Stimulated activated naive B cell treated with anti-CD40 and anti-IgM and Interleukin-4, amounts not matched to agents 10 μg/mL and 1 μg/mL and 100 μg/mL, for 72 hours (primary cell): ENCODE results near the gene VDAC1.
"Not testable (repeated sequence)": the region's sequence is repeated elsewhere in the genome, so short reads cannot be mapped to it uniquely, and the experiment has no call there.

Source experiments
- ATAC-seq, 2 donors: fragments of 150-1000 bp; cut with Tn5 transposase; replicated peaks; 2 replicates each; pipeline ENCODE4 v1.10.0; 2021; ENCODE audit warnings: moderate library complexity in 1 of 2
- DNase-seq: peaks from one replicate; pipeline ENCODE4 v3.0.0; 2021
- H3K27ac Mint-ChIP-seq: one replicate; pipeline ENCODE4 v1.8.0; 2022; ENCODE audit warnings: mild to moderate bottlenecking, mixed read lengths
- H3K27me3 Mint-ChIP-seq, 2 donors: one replicate each; pipeline ENCODE4 v1.8.0; 2022; ENCODE audit warnings: mixed read lengths in 2 of 2
- H3K36me3 Mint-ChIP-seq, 2 donors: one replicate each; pipeline ENCODE4 v1.8.0; 2022; ENCODE audit warnings: mixed read lengths in 2 of 2, mild to moderate bottlenecking in 1 of 2
- H3K4me1 Mint-ChIP-seq, 2 donors: one replicate each; pipeline ENCODE4 v1.8.0; 2022; ENCODE audit warnings: mixed read lengths in 2 of 2, mild to moderate bottlenecking in 1 of 2
- H3K4me3 Mint-ChIP-seq, 2 donors: one replicate each; pipeline ENCODE4 v1.8.0; 2022; ENCODE audit warnings: mild to moderate bottlenecking in 2 of 2, mixed read lengths in 2 of 2, moderate library complexity in 1 of 2
- H3K9me3 Mint-ChIP-seq, 2 donors: one replicate each; pipeline ENCODE4 v1.8.0; 2022; ENCODE audit warnings: mixed read lengths in 2 of 2, mild to moderate bottlenecking in 1 of 2

Gene VDAC1

DNA sequence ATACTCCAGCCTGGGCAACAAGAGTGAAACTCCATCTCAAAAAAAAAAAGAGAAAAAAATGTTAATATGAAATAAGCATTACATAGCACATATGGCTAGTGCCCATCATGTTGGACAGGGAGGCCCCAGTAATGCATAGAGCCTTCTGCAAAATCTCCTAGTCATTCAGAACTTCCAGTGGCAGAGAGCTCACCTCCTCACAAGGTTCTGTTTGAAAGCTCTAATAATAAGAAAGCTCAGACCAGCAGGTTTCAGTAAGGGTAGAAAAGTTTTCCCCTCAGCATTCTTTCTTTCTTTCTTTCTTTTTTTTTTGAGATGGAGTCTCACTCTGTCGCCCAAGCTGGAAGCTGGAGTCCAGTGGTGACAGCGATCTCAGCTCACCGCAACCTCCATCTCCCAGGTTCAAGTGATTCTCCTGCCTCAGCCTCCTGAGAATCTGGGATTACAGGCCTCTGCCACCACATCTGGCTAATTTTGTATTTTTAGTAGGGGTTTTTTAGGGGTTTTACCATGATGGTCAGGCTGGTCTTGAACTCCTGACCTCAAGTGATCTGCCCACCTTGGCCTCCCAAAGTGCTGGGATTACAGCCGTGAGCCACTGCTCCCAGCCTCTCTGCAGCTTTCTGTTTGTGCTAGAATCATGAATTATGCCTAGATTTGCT, 25.7 kb upstream of the VDAC1 start:
- not testable (repeated sequence) for H3K27me3 Mint-ChIP-seq, H3K4me3 Mint-ChIP-seq, H3K9me3 Mint-ChIP-seq, DNase-seq, H3K36me3 Mint-ChIP-seq
- peak; percentile 73 to 85 for ATAC-seq
- Mint-ChIP-seq H3K27ac (peak overlapping the region; percentile 71), H3K4me1 (peaks cover 23 to 31% of the 10 kb centered on the region in 2 donors)

- H3K27me3 Mint-ChIP-seq = peaks cover 0 to 4% of the 10 kb centered on the region in 2 donors
- no peak overlapping the region for H3K4me3 Mint-ChIP-seq
- H3K27ac Mint-ChIP-seq = no peak overlapping the region
- no peak for ATAC-seq
- H3K4me1 Mint-ChIP-seq = peaks cover 23 to 31% of the 10 kb centered on the region in 2 donors
- H3K36me3 Mint-ChIP-seq = no peaks in the 10 kb centered on the region
- no peak for DNase-seq
- no peaks in the 10 kb centered on the region for H3K9me3 Mint-ChIP-seq
These were observed 24.4 kb upstream of the VDAC1 start for GRCh38 chr5:134029156-134029555.

GRCh38 chr5:134028496-134028895, 23.7 kb upstream of the VDAC1 start:
- ATAC-seq (no peak), DNase-seq (no peak)
- Mint-ChIP-seq H3K27me3 (peaks cover 0 to 4% of the 10 kb centered on the region in 2 donors), H3K4me3 (no peak overlapping the region), H3K36me3 (no peaks in the 10 kb centered on the region), H3K27ac (no peak overlapping the region), H3K9me3 (no peaks in the 10 kb centered on the region), H3K4me1 (peaks cover 23 to 31% of the 10 kb centered on the region in 2 donors)

DNA sequence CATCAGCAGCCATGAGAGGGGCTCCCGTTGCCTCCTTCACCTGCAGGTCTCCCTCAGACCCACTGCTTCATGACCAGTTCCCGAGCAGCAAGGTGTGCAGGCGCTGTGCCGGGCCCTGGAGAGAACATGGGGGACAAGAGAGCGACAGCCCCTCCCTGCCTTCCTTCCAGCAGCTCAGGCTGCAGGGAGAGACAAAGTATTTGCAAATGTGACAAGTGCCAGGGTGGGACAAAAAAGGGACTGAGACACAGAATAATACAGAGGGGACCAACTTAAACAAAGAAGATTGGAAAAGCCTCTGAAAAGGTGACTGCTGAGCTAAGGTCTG, 22.5 kb upstream of the VDAC1 start:
- Mint-ChIP-seq H3K9me3 (no peaks in the 10 kb centered on the region), H3K36me3 (no peaks in the 10 kb centered on the region), H3K27me3 (peaks cover 0 to 4% of the 10 kb centered on the region in 2 donors), H3K4me3 (no peak overlapping the region), H3K27ac (no peak overlapping the region), H3K4me1 (peaks cover 18 to 26% of the 10 kb centered on the region in 2 donors)
- DNase-seq (no peak), ATAC-seq (no peak)

DNA sequence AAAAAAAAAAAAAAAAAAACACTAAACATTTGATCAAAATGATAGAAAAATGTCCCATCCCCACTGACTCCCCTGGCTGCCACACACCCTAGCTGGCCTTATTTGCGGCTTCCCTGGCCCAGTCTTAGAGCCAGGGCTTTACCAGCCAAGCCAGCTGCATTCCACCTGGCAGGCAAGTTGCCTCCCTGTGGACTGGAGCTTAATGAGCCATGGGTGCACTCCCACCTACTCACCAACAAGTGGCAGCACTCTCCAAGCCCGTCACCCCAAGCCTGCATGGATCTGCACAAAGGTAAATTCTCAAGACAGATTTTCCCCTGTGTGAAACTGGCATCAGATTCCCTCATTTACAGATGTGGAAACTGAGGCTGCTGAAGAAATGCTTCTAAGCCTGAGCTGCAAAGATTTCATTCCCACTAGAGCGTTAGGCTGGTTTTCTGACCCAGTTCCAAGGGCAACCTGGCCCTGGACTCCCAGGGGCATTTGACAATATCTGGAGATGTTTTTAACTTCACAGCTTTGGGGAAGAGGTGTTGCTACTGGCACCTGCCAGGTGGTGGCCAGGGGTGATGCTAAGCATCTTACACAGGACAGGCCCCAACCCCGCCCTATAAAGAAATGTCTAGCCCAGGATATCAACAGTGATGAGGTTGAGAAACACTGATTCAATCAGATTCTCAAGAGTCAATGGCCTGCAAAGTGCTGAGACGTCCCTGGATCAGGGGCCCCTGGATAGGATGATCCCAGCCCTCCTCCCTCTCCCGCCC, 21.9 kb upstream of the VDAC1 start:
- peak; percentile 20 for DNase-seq
- H3K9me3 Mint-ChIP-seq = no peaks in the 10 kb centered on the region
- peaks cover 15 to 23% of the 10 kb centered on the region in 2 donors for H3K4me1 Mint-ChIP-seq
- ATAC-seq = peak; percentile 74 to 79
- H3K27ac Mint-ChIP-seq = no peak overlapping the region
- H3K4me3 Mint-ChIP-seq = no peak overlapping the region
- peaks cover 0 to 4% of the 10 kb centered on the region in 2 donors for H3K27me3 Mint-ChIP-seq
- H3K36me3 Mint-ChIP-seq = no peaks in the 10 kb centered on the region

DNA sequence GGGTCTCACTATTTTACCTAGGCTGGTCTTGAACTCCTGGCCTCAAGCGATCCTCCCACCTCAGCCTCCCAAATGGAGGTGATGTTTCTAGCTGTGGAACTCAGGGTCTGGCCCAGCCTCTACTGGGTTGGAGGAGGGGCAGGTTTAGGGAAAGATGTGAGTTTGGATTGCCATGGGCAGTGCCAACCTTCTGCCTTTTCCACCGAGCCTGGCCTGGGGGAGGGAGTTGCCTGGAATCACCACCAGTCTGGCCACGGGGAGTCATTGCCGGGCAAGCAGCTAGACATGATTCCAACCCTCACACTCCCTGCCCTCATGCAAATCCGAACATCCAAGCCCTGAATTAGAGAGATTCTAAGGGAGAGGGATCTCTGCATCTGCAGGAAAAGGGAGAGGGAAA, 21.0 kb upstream of the VDAC1 start:
- peak overlapping the region; percentile 51 for H3K27ac Mint-ChIP-seq
- H3K4me3 Mint-ChIP-seq = no peak overlapping the region
- ATAC-seq (no peak), DNase-seq (no peak)
- H3K4me1 Mint-ChIP-seq = peaks cover 13 to 20% of the 10 kb centered on the region in 2 donors
- no peaks in the 10 kb centered on the region for H3K36me3 Mint-ChIP-seq
- no peaks in the 10 kb centered on the region for H3K9me3 Mint-ChIP-seq
- peaks cover 0 to 4% of the 10 kb centered on the region in 2 donors for H3K27me3 Mint-ChIP-seq

DNA sequence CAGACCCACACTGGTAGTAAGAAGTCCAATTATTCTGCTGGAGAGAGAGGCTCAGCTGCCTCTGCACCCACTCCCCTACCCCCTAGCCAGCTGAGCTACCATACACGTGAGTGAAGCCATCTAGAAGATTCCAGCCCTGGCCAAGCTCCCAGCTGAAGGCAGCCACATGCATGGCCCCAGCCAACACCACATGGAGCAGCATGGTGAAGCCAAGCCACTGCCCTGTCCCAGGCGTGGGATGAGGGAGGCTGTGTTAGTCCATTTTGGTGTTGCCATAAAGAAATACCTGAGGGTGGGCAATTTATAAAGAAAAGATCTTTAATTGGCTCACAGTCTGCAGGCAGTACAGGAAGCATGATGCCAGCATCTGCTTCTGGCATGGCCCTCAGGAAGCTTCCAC, 20.0 kb upstream of the VDAC1 start:
- Mint-ChIP-seq H3K27me3 (peaks cover 0 to 4% of the 10 kb centered on the region in 2 donors), H3K9me3 (no peaks in the 10 kb centered on the region), H3K27ac (no peak overlapping the region), H3K36me3 (no peaks in the 10 kb centered on the region), H3K4me3 (no peak overlapping the region), H3K4me1 (peaks cover 8 to 10% of the 10 kb centered on the region in 2 donors)
- DNase-seq = no peak
- ATAC-seq = no peak

DNA sequence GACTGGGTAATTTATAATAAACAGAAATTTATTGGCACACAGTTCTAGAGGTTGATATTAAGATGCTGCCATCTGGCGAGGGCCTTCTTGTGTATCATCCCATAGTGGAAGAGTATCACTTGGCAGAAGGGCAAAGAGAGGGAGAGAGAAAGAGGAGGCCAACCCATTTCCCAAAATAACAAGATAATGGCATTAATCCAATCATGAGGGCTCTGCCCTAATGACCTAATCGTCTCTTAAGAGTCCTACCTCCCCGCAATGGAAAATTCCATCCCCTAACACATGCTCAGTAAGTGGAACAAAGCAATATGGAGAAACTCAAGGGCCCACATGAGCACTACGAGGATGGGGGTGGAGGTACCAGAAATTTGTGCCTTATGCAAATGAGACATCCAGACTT, 17.6 kb upstream of the VDAC1 start:
- Mint-ChIP-seq H3K9me3 (no peaks in the 10 kb centered on the region), H3K27me3 (peaks cover 0 to 4% of the 10 kb centered on the region in 2 donors), H3K27ac (no peak overlapping the region), H3K36me3 (no peaks in the 10 kb centered on the region), H3K4me3 (no peak overlapping the region), H3K4me1 (peaks cover 0 to 2% of the 10 kb centered on the region in 2 donors)
- no peak for ATAC-seq
- DNase-seq = no peak

- Mint-ChIP-seq H3K27me3 (peaks cover 0 to 2% of the 10 kb centered on the region in 2 donors), H3K27ac (no peak overlapping the region), H3K9me3 (no peaks in the 10 kb centered on the region), H3K4me3 (no peak overlapping the region), H3K4me1 (no peaks in the 10 kb centered on the region), H3K36me3 (no peaks in the 10 kb centered on the region)
- DNase-seq (no peak), ATAC-seq (no peak)
These were observed 15.4 kb upstream of the VDAC1 start for GRCh38 chr5:134020188-134020587.

- H3K9me3 Mint-ChIP-seq = no peaks in the 10 kb centered on the region
- H3K4me3 Mint-ChIP-seq = no peak overlapping the region
- no peak overlapping the region for H3K27ac Mint-ChIP-seq
- no peaks in the 10 kb centered on the region for H3K27me3 Mint-ChIP-seq
- no peaks in the 10 kb centered on the region for H3K4me1 Mint-ChIP-seq
- DNase-seq = no peak
- ATAC-seq = no peak
- no peaks in the 10 kb centered on the region for H3K36me3 Mint-ChIP-seq
These were observed 14.9 kb upstream of the VDAC1 start for GRCh38 chr5:134019636-134020035.

DNA sequence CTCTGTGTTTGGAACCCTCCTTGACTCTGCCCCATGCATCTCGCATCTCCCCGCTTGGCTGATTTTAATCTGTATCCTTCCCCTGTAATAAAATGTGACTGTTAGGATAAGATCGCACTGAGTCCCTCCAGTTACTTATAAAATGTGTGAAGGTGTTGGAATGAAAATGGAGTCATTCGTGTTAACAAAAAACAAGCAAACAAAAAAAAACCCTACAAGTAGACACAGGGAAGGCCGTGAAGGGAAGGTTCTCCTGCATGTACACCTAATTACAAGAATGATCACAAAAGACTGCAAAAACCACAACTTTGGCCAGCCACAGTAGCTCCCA, 14.2 kb upstream of the VDAC1 start:
- Mint-ChIP-seq H3K9me3 (no peaks in the 10 kb centered on the region), H3K27ac (no peak overlapping the region), H3K27me3 (no peaks in the 10 kb centered on the region), H3K4me3 (no peak overlapping the region), H3K4me1 (no peaks in the 10 kb centered on the region), H3K36me3 (no peaks in the 10 kb centered on the region)
- no peak for ATAC-seq
- no peak for DNase-seq

DNA sequence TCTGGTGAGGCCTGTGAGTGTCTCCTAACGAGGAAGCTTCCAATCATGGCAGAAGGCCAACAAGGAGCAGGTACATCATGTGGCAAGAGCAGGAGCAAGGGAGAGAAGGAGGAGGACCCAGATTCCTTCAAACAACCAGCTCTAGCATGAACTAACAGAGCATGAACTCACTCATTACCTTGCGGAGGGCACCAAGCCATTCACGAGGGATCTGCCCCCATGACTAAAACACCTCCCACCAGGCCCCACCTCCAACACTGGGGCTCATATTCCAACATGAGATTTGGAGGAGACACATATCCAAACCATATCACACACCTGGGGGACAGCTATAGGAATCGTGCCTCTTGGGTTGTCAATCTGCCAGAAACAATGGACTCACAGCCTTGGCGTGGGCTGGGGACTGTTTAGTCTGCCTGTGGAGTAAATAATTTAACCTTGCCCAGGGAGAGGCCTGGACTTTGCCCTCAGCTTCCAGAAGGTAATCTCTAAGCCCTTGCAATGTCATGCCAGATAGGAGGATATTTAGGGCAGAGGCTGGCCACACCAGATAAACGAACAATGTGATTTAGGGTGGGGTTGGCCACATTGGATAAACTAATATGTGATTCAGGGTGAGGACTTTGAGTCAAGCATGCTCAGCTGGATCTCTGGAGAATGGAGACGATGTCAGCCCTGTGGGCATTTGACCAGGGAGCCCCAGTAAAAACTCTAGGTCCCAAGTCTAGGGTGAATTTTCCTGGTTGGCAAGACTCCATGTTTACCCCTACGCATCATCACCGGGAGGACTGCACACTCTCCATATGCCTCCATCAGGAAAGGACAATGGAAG, 13.6 kb upstream of the VDAC1 start:
- ATAC-seq (no peak), DNase-seq (no peak)
- no peak overlapping the region for H3K4me3 Mint-ChIP-seq
- no peaks in the 10 kb centered on the region for H3K36me3 Mint-ChIP-seq
- no peaks in the 10 kb centered on the region for H3K9me3 Mint-ChIP-seq
- peaks cover 0 to 1% of the 10 kb centered on the region in 2 donors for H3K27me3 Mint-ChIP-seq
- H3K27ac Mint-ChIP-seq = no peak overlapping the region
- no peaks in the 10 kb centered on the region for H3K4me1 Mint-ChIP-seq

- H3K27ac Mint-ChIP-seq = no peak overlapping the region
These were observed 3.5 kb upstream of the VDAC1 start for GRCh38 chr5:134008266-134008749.

DNA sequence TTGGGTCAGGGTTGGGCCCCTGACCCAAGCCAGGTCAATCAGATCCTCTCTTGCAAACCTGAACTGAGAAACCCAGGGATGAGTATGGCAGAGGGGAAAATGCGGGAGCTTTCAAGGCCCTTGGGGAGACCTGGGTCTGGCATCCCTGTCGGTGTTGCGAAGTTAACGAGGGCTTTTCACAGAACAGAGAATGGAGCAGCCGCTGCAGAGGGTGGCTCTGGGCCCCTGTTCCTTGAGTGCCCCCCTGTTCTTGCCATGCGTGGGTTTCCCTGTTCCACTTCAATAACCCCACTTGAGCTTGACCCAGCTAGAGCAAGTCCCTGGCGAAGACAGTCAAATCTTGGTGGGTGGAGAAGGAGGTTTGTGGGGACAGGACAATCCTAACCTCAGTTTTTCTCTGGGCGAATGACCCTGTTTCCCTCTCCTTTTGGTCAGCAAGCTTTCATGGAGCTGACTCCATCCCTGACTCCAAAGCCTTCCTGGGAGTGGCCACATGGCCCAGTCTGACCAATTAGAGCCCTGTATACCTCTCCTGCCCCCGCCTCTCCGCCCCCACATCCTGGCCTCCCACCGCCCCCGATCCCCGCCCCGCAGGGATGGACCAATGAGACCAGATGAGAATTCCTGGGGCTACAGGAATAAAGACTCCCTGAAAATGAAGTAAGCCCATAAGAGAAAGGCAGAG, 2.9 kb upstream of the VDAC1 start:
- DNase-seq (no peak), ATAC-seq (no peak)
- Mint-ChIP-seq H3K27ac (no peak overlapping the region), H3K27me3 (peaks cover 0 to 4% of the 10 kb centered on the region in 2 donors), H3K4me3 (no peak overlapping the region), H3K36me3 (peaks cover 9 to 16% of the 10 kb centered on the region in 2 donors), H3K4me1 (peaks cover 8 to 20% of the 10 kb centered on the region in 2 donors), H3K9me3 (no peaks in the 10 kb centered on the region)

More at GRCh38 chr5:134008266-134008749, 3.5 kb upstream of the VDAC1 start:
- H3K9me3 Mint-ChIP-seq = no peaks in the 10 kb centered on the region
- peaks cover 6 to 10% of the 10 kb centered on the region in 2 donors for H3K36me3 Mint-ChIP-seq
- peaks cover 5 to 14% of the 10 kb centered on the region in 2 donors for H3K4me1 Mint-ChIP-seq
- ATAC-seq = no peak
- no peak overlapping the region for H3K4me3 Mint-ChIP-seq
- no peak for DNase-seq
- peaks cover 0 to 7% of the 10 kb centered on the region in 2 donors for H3K27me3 Mint-ChIP-seq
